HCT116 (cell line): Measurements from ENCODE around the gene REEP5. TPM values are rescaled to one million over a fixed set of nuclear protein-coding genes. Genes with fewer than 3 reads are reported as not detected.

ENCODE experiments used
- ATAC-seq: fragments of 200-7000 bp; cut with Tn5 transposase; 2 replicates; pipeline ENCODE4 v1.9.1; 2020; ENCODE audit warnings: mild to moderate bottlenecking, moderate library complexity
- BruUV-seq: library from RNA; stranded (reverse); fragments of 400-500 nt; replicated peaks from 2 replicates; lab custom pipeline; 2021; lab: Mats Ljungman, UMichigan
- CTCF ChIA-PET: fragments of 300-600 bp; sonication (Branson Sonifier 250); formaldehyde crosslinking; loops from one replicate; lab custom pipeline; 2021; ENCODE audit warnings: antibody characterized with exemption; lab: Charles Lee
- POLR2A ChIA-PET: fragments of 300-600, 350-600 bp; sonication (Branson Sonifier 250); formaldehyde crosslinking; loops from one replicate; lab custom pipeline; 2021; ENCODE audit warnings: antibody characterized with exemption; lab: Charles Lee
- RAD21 ChIA-PET, 2 experiments: fragments of 300-600 bp; sonication (Branson Sonifier 250); formaldehyde crosslinking; loops; one replicate each; lab custom pipeline; 2023; ENCODE audit warnings: low total read pairs in 2 of 2; ENCODE audit not compliant: uncharacterized antibody in 2 of 2, unreplicated experiment in 2 of 2, low non-redundant PET in 1 of 2; lab: Charles Lee
- DNase-seq: peaks from one replicate; pipeline ENCODE4 v3.0.0-alpha.2; 2010; ENCODE audit warnings: low read depth, low spot score
- H2AFZ ChIP-seq: fragments of 200-600 bp; shearing (Covaris generic), sonication (generic); 2 replicates; pipeline ENCODE4 v1.6.1; 2017; ENCODE audit warnings: low read depth, mixed run types, mixed read lengths, antibody characterized with exemption, low read length; ENCODE audit not compliant: poor library complexity, severe bottlenecking
- H3K27ac ChIP-seq: 2 replicates; pipeline ENCODE4 v1.5.1; 2012; ENCODE audit warnings: low read depth, low read length
- H3K27me3 ChIP-seq: fragments of 200-600 bp; sonication (generic); 2 replicates; pipeline ENCODE4 v1.6.1; 2016; ENCODE audit warnings: mixed run types, low read length, mixed read lengths; ENCODE audit not compliant: insufficient read depth
- H3K36me3 ChIP-seq, 2 experiments: fragments of 200-500 bp in 1 of 2; fragments of 200-600 bp in 1 of 2; sonication (Bioruptor generic) in 1 of 2; sonication (generic) in 1 of 2; 2 replicates each; pipeline versions ENCODE4 v1.5.1 to v1.6.1; 2014 to 2016; ENCODE audit warnings: low read length in 2 of 2, inconsistent platforms in 1 of 2, mixed read lengths in 1 of 2, mixed run types in 1 of 2; ENCODE audit not compliant: insufficient read depth in 2 of 2, control insufficient read depth in 1 of 2
- H3K4me1 ChIP-seq, 2 experiments: fragments of 200-600 bp in 1 of 2; sonication (generic) in 1 of 2; 2 replicates each; pipeline versions ENCODE4 v1.5.1 to v1.6.1; 2012 to 2017; ENCODE audit warnings: low read length in 2 of 2, inconsistent platforms in 1 of 2, mild to moderate bottlenecking in 1 of 2, mixed read lengths in 1 of 2, mixed run types in 1 of 2, moderate library complexity in 1 of 2; ENCODE audit not compliant: insufficient read depth in 2 of 2, control insufficient read depth in 1 of 2
- H3K4me2 ChIP-seq: fragments of 200-600 bp; sonication (generic); 2 replicates; pipeline ENCODE4 v1.6.1; 2017; ENCODE audit warnings: mixed run types, low read length, mixed read lengths
- H3K4me3 ChIP-seq, 2 experiments: fragments of 200-600 bp in 1 of 2; sonication (generic) in 1 of 2; replicated peaks in 1 of 2; 2 replicates each; pipeline ENCODE4 v1.5.1; 2011 to 2016; ENCODE audit warnings: low read length in 2 of 2, control low read depth in 1 of 2, low read depth in 1 of 2, mild to moderate bottlenecking in 1 of 2, mixed read lengths in 1 of 2, mixed run types in 1 of 2
- H3K79me2 ChIP-seq: fragments of 200-600 bp; sonication (generic); 2 replicates; pipeline ENCODE4 v1.6.1; 2017; ENCODE audit warnings: mild to moderate bottlenecking, mixed run types, low read length, moderate library complexity, mixed read lengths; ENCODE audit not compliant: insufficient read depth
- H3K9ac ChIP-seq: fragments of 200-600 bp; sonication (generic); 2 replicates; pipeline ENCODE4 v1.6.1; 2016; ENCODE audit warnings: low read length, mixed read lengths
- H3K9me2 ChIP-seq: fragments of 200-600 bp; sonication (generic), shearing (Covaris generic); 2 replicates; pipeline ENCODE4 v1.6.1; 2017; ENCODE audit warnings: mixed run types, mild to moderate bottlenecking, moderate library complexity; ENCODE audit not compliant: insufficient read depth
- H3K9me3 ChIP-seq, 2 experiments: fragments of 200-500 bp in 1 of 2; fragments of 200-600 bp in 1 of 2; sonication (Bioruptor generic) in 1 of 2; sonication (generic) in 1 of 2; 2 replicates each; pipeline ENCODE4 v1.6.1; 2014 to 2017; ENCODE audit warnings: low read length in 2 of 2, mixed read lengths in 2 of 2, inconsistent platforms in 1 of 2, low read depth in 1 of 2, mild to moderate bottlenecking in 1 of 2, mixed run types in 1 of 2, moderate library complexity in 1 of 2; ENCODE audit not compliant: control insufficient read depth in 1 of 2, insufficient read depth in 1 of 2
- H4K20me1 ChIP-seq: fragments of 200-600 bp; sonication (generic), shearing (Covaris generic); 2 replicates; pipeline ENCODE4 v1.6.1; 2017; ENCODE audit warnings: mixed run types, mild to moderate bottlenecking, moderate library complexity; ENCODE audit not compliant: insufficient read depth
- CBX3 ChIP-seq: IDR thresholded peaks from 2 replicates; pipeline ENCODE4 v1.6.1; 2012; ENCODE audit warnings: low read depth
- CEBPB ChIP-seq: IDR thresholded peaks from 2 replicates; pipeline ENCODE4 v1.6.1; 2012; ENCODE audit warnings: low read depth
- EGR1 ChIP-seq: IDR thresholded peaks from 2 replicates; pipeline ENCODE4 v1.6.1; 2012; ENCODE audit warnings: low read depth
- ELF1 ChIP-seq: IDR thresholded peaks from 2 replicates; pipeline ENCODE4 v1.6.1; 2012; ENCODE audit warnings: low read depth, borderline replicate concordance
- FOSL1 ChIP-seq: IDR thresholded peaks from 2 replicates; pipeline ENCODE4 v1.6.1; 2012; ENCODE audit warnings: low read depth
- JUND ChIP-seq: IDR thresholded peaks from 2 replicates; pipeline ENCODE4 v1.6.1; 2012
- POLR2A ChIP-seq: IDR thresholded peaks from 2 replicates; pipeline ENCODE4 v1.7.0; 2011; ENCODE audit warnings: borderline replicate concordance; ENCODE audit not compliant: insufficient read depth, insufficient read length; ENCODE audit errors: extremely low read depth
- RAD21 ChIP-seq: IDR thresholded peaks from 2 replicates; pipeline ENCODE4 v1.6.1; 2012; ENCODE audit warnings: low read depth, mild to moderate bottlenecking
- SIN3A ChIP-seq: IDR thresholded peaks from 2 replicates; pipeline ENCODE4 v1.6.1; 2012; ENCODE audit warnings: low read depth
- SP1 ChIP-seq: IDR thresholded peaks from 2 replicates; pipeline ENCODE4 v1.6.1; 2012; ENCODE audit warnings: low read depth
- TCF7L2 ChIP-seq: IDR thresholded peaks from 2 replicates; pipeline ENCODE4 v1.7.0; 2011; ENCODE audit warnings: borderline replicate concordance, inconsistent platforms; ENCODE audit not compliant: insufficient read depth, insufficient read length; ENCODE audit errors: extremely low read depth
- YY1 ChIP-seq: IDR thresholded peaks from 2 replicates; pipeline ENCODE4 v1.6.1; 2011; ENCODE audit warnings: low read length, low read depth, moderate library complexity, mild to moderate bottlenecking; ENCODE audit not compliant: insufficient replicate concordance; ENCODE audit errors: extremely low read depth
- ZNF274 ChIP-seq: fragments of 200-500 bp; sonication (Bioruptor generic); IDR thresholded peaks from 2 replicates; pipeline ENCODE4 v1.6.1; 2014; ENCODE audit warnings: mild to moderate bottlenecking, low read depth, low read length, inconsistent platforms
- intact Hi-C: fragments of 100-400 bp; cut with micrococcal nuclease; formaldehyde crosslinking; loops from 2 replicates; pipeline ENCODE4 v1.10.0; 2022
- total RNA-seq: library from RNA; stranded (reverse); gene quantifications from one replicate; pipeline ENCODE4 v1.2.1, GENCODE V29; 2021; ENCODE audit not compliant: unreplicated experiment
- TF ChIP-seq, protein P1 (sequence below): IDR thresholded peaks from 2 replicates; pipeline ENCODE4 v1.6.1; 2012; ENCODE audit warnings: low read depth

The REEP5 gene
- total RNA-seq, 1 experiment from 2014 or later: 71.7 TPM

DNA sequence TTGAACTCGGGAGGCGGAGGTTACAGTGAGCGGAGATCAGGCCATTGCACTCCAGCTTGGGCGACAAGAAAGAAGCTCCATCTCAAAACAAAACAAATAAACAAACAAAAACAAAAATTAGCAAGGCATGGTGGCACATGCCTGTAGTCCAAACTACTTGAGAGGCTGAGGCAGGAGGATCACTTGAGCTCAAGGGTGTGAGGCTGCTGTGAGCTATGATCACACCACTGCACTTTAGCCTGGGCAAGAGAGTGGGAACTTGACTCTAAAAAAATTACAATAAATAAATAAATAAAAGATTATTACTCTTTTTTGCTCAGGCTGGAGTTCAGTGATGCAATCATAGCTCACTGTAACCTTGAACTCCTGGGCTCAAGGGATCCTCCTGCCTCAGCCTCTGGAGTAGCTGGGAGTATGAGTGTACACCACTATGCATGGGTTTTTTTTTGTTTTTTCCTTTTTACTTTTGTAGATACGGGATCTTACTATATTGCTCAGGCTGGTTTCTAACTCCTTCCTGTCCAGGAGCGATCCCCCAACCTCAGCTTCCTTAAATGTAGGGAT is 45.6 kb upstream of the REEP5 start:
- no peaks in the 10 kb centered on the region for H3K9me2 ChIP-seq
- intact Hi-C loops: no loop called here
- no peak overlapping the region for H3K9ac ChIP-seq
- CTCF ChIA-PET: interaction anchor here (1.5 kb wide), 1 partner anchor 9 kb away, joined by 3 read pairs; the partner anchor contains the start of gene DCP2
- H3K79me2 ChIP-seq: no peaks in the 10 kb centered on the region
- peaks cover 3 to 13% of the 10 kb centered on the region in 2 experiments; a peak in 3 of 4 replicates for H3K4me1 ChIP-seq
- no peaks in the 10 kb centered on the region for H3K27me3 ChIP-seq
- H3K36me3 ChIP-seq: no peaks in the 10 kb centered on the region
- no TSS peak for BruUV-seq
- DNase-seq: no peak
- no peak overlapping the region for H3K4me3 ChIP-seq
- RAD21 ChIA-PET: no interaction called here
- H3K27ac ChIP-seq: no peak overlapping the region
- H3K9me3 ChIP-seq: no peaks in the 10 kb centered on the region
- ATAC-seq: no peak
- no peaks in the 10 kb centered on the region for H4K20me1 ChIP-seq
- no peak for TF ChIP-seq POLR2A
- TF ChIP-seq SIN3A: no peak
- TF ChIP-seq YY1: no peak
- no peak for TF ChIP-seq CEBPB
- TF ChIP-seq FOSL1: no peak
- TF ChIP-seq, protein P1, sequence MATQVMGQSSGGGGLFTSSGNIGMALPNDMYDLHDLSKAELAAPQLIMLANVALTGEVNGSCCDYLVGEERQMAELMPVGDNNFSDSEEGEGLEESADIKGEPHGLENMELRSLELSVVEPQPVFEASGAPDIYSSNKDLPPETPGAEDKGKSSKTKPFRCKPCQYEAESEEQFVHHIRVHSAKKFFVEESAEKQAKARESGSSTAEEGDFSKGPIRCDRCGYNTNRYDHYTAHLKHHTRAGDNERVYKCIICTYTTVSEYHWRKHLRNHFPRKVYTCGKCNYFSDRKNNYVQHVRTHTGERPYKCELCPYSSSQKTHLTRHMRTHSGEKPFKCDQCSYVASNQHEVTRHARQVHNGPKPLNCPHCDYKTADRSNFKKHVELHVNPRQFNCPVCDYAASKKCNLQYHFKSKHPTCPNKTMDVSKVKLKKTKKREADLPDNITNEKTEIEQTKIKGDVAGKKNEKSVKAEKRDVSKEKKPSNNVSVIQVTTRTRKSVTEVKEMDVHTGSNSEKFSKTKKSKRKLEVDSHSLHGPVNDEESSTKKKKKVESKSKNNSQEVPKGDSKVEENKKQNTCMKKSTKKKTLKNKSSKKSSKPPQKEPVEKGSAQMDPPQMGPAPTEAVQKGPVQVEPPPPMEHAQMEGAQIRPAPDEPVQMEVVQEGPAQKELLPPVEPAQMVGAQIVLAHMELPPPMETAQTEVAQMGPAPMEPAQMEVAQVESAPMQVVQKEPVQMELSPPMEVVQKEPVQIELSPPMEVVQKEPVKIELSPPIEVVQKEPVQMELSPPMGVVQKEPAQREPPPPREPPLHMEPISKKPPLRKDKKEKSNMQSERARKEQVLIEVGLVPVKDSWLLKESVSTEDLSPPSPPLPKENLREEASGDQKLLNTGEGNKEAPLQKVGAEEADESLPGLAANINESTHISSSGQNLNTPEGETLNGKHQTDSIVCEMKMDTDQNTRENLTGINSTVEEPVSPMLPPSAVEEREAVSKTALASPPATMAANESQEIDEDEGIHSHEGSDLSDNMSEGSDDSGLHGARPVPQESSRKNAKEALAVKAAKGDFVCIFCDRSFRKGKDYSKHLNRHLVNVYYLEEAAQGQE: no peak
- no peak for TF ChIP-seq JUND
- TF ChIP-seq CBX3: no peak
- no peak for TF ChIP-seq ZNF274
- no peak for TF ChIP-seq SP1
- TF ChIP-seq EGR1: no peak
- TF ChIP-seq ELF1: no peak
- no peak for TF ChIP-seq RAD21
- TF ChIP-seq TCF7L2: no peak
- H3K4me2 ChIP-seq: no peak overlapping the region
- no peak overlapping the region for H2AFZ ChIP-seq
- POLR2A ChIA-PET: interaction anchor here (2.2 kb wide), 1 partner anchor 9 kb away, joined by 8 read pairs; the partner anchor contains the start of gene DCP2
